GM04503 (cell line): ENCODE data around the gene GLRA1.
"Not testable (repeated sequence)": the region's sequence is repeated elsewhere in the genome, so short reads cannot be mapped to it uniquely, and the experiment has no call there.

Experiments used
- DNase-seq: peaks from one replicate; pipeline ENCODE4 v3.0.0-alpha.2; 2012; ENCODE audit warnings: low read depth

The GLRA1 gene

DNA sequence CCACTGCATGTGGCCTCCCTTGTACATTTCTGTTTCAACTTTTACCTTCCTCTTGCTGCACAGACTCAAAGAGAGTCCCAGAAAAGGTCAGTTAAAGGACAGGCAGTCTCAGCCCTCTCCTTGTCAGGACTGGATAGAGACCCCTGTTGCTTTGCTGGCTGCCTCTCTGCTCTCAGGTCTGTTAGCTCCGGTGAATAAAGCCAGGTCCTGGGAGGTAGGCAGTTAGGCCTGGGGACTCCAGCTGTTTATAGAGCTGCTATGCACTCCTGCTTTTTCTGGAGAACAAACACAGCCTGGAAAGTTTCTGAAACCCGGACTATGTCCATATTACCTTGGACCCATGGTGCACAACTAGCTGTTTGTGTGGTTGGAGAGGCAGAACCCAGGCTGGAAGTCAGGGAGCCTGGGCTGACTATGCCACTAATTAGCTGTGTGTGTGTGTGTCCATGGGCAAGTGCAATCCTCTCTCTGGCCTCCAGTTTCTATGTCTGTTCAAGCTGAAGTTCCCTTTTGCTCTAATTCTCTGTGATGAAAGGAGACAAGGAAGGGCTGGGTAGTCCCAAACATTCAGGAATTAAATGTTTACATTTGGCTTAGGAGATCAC lies 42.9 kb downstream of the GLRA1 start:
- DNase-seq: no peak

GRCh38 chr5:151880324-151880723 lies 44.3 kb downstream of the GLRA1 start:
- DNase-seq: no peak

DNA sequence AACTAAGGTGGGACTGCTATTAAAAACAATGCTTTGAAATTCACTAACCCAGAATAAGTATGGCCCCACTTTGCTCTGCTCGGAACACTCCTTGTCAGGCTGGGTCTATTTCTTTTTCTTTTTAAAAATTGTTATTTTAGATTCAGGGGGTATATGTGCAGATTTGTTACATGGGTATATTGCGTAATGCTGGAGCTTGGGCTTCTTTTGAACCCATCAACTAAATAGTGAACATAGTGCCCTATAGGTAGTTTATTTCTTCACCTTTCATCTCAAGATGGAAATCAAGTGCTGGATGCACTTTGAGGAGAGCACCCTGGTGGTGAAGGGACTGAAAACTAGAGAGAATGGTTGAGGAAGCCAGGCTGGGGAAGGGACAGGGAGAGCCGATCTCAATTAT lies 51.0 kb downstream of the GLRA1 start:
- DNase-seq: no peak

- no peak for DNase-seq
Measured at GRCh38 chr5:151872701-151873100, 52.0 kb downstream of the GLRA1 start.

- DNase-seq: peak; percentile 45
Measured at GRCh38 chr5:151870820-151871219, 53.8 kb downstream of the GLRA1 start.

- DNase-seq: no peak
Measured at GRCh38 chr5:151870271-151870670, 54.4 kb downstream of the GLRA1 start.

- DNase-seq: no peak
Measured at GRCh38 chr5:151869843-151870242, 54.8 kb downstream of the GLRA1 start.

DNA sequence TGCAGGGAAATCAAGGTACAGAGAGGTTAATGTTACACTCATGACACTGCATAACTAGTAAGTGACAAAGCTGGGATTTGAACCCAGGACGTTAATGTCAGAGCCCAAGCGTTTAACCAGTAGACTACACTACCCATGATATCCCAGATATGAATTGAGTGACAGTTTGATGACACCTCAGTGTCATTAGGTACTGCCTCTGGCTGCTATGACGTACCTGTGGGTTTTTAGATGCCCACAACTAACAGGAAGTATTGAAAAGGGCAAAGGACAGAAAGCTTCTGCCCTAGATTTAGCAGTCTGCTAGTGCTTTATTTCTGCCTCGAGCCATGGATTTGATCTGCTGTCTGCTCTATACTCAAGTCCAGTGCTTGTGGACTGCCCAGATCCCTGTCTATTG lies 56.2 kb downstream of the GLRA1 start:
- no peak for DNase-seq

GRCh38 chr5:151864061-151864748 lies 60.4 kb downstream of the GLRA1 start:
- no peak for DNase-seq

GRCh38 chr5:151863566-151863965 lies 61.1 kb downstream of the GLRA1 start:
- DNase-seq: no peak

DNA sequence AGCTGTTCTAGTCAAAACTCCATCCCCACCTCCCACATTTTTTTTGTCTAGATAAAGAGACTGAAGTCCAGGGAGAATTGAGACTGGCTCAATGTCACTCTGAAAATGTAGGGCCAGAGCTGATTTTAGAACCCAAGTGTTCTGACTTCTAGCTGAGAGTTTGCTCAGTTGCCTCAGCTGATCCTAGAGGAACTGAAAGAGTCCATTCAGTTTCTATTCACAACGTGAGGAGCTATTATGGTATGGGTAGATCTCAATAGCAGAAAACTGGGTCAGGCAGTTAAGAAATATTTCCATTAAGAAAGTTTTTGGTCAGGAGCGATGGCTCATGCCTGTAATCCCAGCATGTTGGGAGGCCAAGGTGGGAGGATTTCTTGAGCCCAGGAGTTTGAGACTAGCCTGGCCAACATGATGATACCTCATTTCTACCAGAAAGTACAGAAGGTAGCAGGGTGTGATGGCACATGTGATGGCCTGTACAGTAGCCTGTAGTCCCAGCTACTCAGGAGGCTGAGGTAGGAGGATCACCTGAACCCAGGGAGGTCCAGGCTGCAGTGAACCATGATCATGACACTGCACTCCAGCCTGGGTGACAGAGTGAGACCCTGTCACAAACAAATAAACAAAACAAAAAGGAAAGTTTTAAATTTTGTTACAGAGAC lies 61.7 kb downstream of the GLRA1 start:
- DNase-seq: no peak

GRCh38 chr5:151860867-151861266 lies 63.8 kb downstream of the GLRA1 start:
- not testable (repeated sequence) for DNase-seq

- DNase-seq: no peak
Measured at GRCh38 chr5:151856861-151857260, 67.8 kb downstream of the GLRA1 start.

- DNase-seq: no peak
Measured at GRCh38 chr5:151855701-151856100, 69.0 kb downstream of the GLRA1 start.

GRCh38 chr5:151847871-151848270 lies 76.8 kb downstream of the GLRA1 start:
- no peak for DNase-seq

DNA sequence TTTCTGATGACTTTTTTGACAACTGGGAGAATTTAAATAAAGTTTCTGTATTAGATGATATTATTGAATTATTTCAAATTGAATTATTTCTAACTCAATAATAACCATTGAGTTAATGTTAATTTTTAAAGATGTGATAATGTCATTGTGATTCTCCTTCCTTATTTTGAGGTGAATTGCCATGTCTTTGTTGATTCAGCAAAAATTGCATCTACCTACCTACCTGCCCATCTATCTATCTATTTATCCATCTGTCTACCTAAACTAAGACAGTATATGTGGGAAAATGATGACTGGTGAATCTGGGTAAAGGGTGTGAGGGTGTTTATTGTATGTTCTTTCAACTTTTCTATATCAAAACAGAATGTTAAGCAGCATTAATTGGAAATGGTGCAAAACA lies 77.9 kb downstream of the GLRA1 start:
- DNase-seq: no peak

GRCh38 chr5:151832843-151833242 lies 91.8 kb downstream of the GLRA1 start:
- not testable (repeated sequence) for DNase-seq

- no peak for DNase-seq
Measured at GRCh38 chr5:151829370-151829769, 95.3 kb downstream of the GLRA1 start.

- no peak for DNase-seq
Measured at GRCh38 chr5:151825445-151825844, 99.2 kb downstream of the GLRA1 start.

DNA sequence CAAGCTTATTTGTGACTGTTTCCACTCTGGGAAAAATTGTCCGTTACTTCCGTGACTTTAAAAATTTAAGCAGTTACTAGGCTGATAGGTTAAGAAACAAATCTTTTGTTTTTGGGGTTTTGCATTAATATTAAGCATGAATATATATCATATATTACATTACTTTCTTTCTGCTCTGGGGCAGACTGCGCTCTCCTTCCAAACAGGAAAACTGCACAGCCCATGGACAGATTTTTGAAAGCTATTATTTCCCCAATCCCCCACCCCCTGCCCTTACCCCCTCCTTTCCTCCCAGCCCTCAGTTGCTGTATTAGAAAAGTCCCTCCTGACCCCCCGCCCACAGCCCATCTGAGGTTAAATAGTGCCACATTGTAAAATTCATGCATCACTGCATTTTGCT lies 102.5 kb downstream of the GLRA1 start:
- no peak for DNase-seq

DNA sequence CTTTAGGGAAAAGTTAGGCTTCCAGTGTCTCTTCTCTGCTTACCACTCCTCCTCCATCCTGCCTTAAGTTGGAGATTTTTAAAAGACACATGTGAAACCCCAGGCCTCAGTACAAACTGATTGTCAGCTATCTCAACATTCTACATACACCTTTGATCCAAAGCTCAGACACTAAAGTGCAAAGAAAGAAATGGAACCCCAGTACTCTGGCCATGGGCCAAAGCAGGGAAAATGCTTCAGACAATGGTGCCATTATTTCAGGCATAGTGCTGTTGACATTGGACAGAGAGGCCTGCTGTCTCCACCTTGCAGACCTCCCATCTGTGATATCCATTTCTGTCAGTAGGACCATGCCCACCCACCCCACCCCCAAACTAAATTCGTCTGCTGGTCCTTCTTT lies 103.7 kb downstream of the GLRA1 start:
- DNase-seq: no peak

DNA sequence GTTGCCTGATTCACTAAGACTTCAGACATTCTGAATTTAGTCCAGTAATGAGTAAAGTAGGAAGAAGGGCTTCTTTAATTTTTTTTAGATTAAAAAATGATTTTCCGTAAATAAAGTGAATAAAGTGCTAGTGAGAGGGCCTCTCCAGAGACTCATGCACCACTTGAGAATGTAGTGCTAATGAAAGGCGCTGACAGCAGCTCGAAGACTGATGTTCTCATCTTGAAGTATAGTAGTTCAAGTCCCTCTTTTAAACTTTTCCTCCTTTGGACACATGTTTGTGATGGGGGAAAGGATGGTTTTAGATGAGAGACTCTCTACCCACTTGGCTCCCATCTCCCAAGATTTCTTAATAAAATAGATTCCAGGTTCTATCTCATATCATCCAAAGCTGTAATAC lies 104.4 kb downstream of the GLRA1 start:
- no peak for DNase-seq

DNA sequence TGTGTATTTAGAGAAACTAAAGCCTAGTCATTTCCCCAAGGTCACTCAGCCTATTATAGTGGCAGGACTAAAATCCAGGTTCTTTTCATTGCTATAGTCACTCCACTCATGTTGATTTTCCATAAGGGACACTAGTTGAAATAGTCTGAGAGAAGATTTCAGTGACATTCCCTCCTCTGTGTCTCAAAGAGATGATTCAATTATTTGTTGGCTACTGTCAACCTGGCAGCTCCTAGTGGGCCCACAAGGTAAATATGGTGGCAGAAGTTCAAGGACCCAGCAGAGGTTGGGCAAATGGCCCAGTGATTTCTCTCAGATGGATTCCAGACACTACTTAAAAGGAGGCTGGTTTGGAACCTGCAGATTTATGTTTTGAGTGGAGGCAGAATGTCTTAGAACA lies 104.8 kb downstream of the GLRA1 start:
- no peak for DNase-seq

DNA sequence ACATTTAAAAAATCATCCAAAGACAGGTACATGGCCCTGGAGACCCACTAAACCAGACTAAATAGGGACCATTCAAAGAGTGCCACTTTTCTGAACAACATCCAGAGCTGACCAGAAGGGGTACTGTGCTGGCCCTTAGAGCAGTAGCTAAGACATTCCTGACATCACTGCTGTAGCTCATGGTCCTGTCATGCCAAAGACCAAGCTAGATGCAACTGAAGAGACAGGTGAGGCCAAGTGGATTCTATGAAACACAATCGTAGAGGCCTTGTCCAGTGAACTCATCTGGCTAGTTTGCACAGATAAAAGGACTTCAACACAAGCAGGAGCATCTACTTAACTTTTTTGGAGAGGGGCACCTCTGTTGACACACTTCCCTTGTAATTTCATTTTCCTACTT lies 109.6 kb downstream of the GLRA1 start:
- DNase-seq: no peak
